Measurements from ENCODE around the gene RBM23.
"Not testable (repeated sequence)": the region's sequence is repeated elsewhere in the genome, so short reads cannot be mapped to it uniquely, and the experiment has no call there.

Gene RBM23

GRCh38 chr14:22865424-22866405 lies 53.2 kb downstream of the RBM23 start:
- DNase-seq (ENCODE audit: low read depth in 4 of 4, low spot score in 1 of 4), result no peak

GRCh38 chr14:22864979-22865378 lies 54.0 kb downstream of the RBM23 start:
- DNase-seq (ENCODE audit: low read depth in 4 of 4, low spot score in 1 of 4), result no peak

- DNase-seq (ENCODE audit: low read depth in 4 of 4, low spot score in 1 of 4), result no peak
Measured at GRCh38 chr14:22861651-22862050, 57.3 kb downstream of the RBM23 start.

GRCh38 chr14:22860377-22860776 lies 58.6 kb downstream of the RBM23 start:
- DNase-seq (ENCODE audit: low read depth in 4 of 4, low spot score in 1 of 4), result not testable (repeated sequence)

- DNase-seq (ENCODE audit: low read depth in 4 of 4, low spot score in 1 of 4), result no peak
Measured at GRCh38 chr14:22856428-22856827, 62.5 kb downstream of the RBM23 start.

GRCh38 chr14:22854963-22855724 lies 63.8 kb downstream of the RBM23 start:
- no peak for DNase-seq (ENCODE audit: low read depth in 4 of 4, low spot score in 1 of 4)

GRCh38 chr14:22854296-22854695 lies 64.7 kb downstream of the RBM23 start:
- not testable (repeated sequence) for DNase-seq (ENCODE audit: low read depth in 4 of 4, low spot score in 1 of 4)

GRCh38 chr14:22852940-22853767 lies 65.8 kb downstream of the RBM23 start:
- DNase-seq (ENCODE audit: low read depth in 4 of 4, low spot score in 1 of 4), result peak; percentile 80 to 95 (median 86)

- DNase-seq (ENCODE audit: low read depth in 4 of 4, low spot score in 1 of 4), result no peak
Measured at GRCh38 chr14:22852599-22852939, 66.4 kb downstream of the RBM23 start.

- not testable (repeated sequence) for DNase-seq (ENCODE audit: low read depth in 4 of 4, low spot score in 1 of 4)
Measured at GRCh38 chr14:22852178-22852577, 66.8 kb downstream of the RBM23 start.

- no peak for DNase-seq (ENCODE audit: low read depth in 4 of 4, low spot score in 1 of 4)
Measured at GRCh38 chr14:22850944-22851764, 67.8 kb downstream of the RBM23 start.

GRCh38 chr14:22849212-22849819 lies 69.6 kb downstream of the RBM23 start:
- no peak for DNase-seq (ENCODE audit: low read depth in 4 of 4, low spot score in 1 of 4)

- DNase-seq (ENCODE audit: low read depth in 4 of 4, low spot score in 1 of 4), result no peak
Measured at GRCh38 chr14:22848351-22849164, 70.4 kb downstream of the RBM23 start.

- no peak for DNase-seq (ENCODE audit: low read depth in 4 of 4, low spot score in 1 of 4)
Measured at GRCh38 chr14:22847661-22848341, 71.1 kb downstream of the RBM23 start.

- no peak for DNase-seq (ENCODE audit: low read depth in 4 of 4, low spot score in 1 of 4)
Measured at GRCh38 chr14:22846811-22847307, 72.1 kb downstream of the RBM23 start.

GRCh38 chr14:22845821-22846625 lies 72.9 kb downstream of the RBM23 start:
- DNase-seq (ENCODE audit: low read depth in 4 of 4, low spot score in 1 of 4), result no peak

- DNase-seq (ENCODE audit: low read depth in 4 of 4, low spot score in 1 of 4), result no peak
Measured at GRCh38 chr14:22845103-22845394, 73.9 kb downstream of the RBM23 start.
